T47D (cell line): Measurements from ENCODE around the gene COPZ2.
"Not testable (repeated sequence)": the region's sequence is repeated elsewhere in the genome, so short reads cannot be mapped to it uniquely, and the experiment has no call there.

Experiments used
- DNase-seq, 2 experiments: peaks; one replicate each; pipeline versions ENCODE4 v3.0.0 to v3.0.0-alpha.2; 2011 to 2012; ENCODE audit warnings: low read depth in 1 of 2, low spot score in 1 of 2
- JUND ChIP-seq: IDR thresholded peaks from 2 replicates; pipeline ENCODE4 v1.6.1; 2012; ENCODE audit warnings: low read depth
- in situ Hi-C: cut with HindIII; loops from 2 replicates; pipeline ENCODE4 v1.10.0; 2016; ENCODE audit warnings: low sequenced_read_pairs, low pct_unique_long_range_greater_than_20kb

Gene COPZ2

GRCh38 chr17:48002916-48003416 is 34.6 kb downstream of the COPZ2 start:
- TF ChIP-seq JUND, result no peak
- in situ Hi-C loops, result no loop called here
- DNase-seq, result no peak

GRCh38 chr17:48002266-48002915 is 35.2 kb downstream of the COPZ2 start:
- no peak for DNase-seq
- in situ Hi-C loops, result no loop called here
- TF ChIP-seq JUND, result no peak

DNA sequence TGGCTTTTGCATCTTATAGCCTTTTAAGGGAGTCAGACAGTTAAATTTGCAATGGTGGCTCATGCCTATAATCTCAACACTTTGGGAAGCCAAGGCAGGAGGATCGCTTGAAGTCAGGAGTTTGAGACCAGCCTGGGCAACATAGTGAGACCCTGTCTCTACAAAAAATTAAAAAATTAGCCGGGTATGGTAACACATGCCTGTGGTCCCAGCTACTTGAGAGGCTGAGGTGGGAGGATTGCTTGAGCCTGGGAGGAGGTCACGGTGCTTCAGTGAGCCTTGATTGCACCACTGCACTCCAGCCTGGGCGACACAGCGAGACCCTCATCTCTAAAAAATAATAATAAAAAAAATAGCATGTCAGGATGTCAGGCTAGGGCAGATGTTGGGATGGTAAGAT is 35.9 kb downstream of the COPZ2 start:
- in situ Hi-C loops, DNase-seq: not testable (repeated sequence)

DNA sequence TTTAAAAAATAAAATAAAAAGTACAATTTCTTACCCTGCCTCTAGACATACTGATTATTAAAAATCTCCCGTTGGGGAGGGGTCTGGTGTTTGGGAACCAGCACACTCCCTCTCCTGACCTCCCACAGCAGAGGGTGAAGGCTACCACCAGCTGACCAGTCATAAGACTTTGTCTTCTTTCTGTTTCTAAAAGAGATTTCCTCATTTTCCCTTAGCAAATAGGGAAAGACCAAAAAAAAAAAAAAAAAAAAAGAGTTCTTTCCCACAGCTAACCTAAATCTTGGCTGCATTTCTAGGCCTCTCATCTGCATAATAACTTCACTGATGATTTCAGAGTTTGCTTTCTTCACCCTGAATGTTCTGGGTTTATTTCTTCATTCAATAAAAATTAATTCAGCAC is 36.4 kb downstream of the COPZ2 start:
- in situ Hi-C loops, result no loop called here
- no peak for DNase-seq
- no peak for TF ChIP-seq JUND

DNA sequence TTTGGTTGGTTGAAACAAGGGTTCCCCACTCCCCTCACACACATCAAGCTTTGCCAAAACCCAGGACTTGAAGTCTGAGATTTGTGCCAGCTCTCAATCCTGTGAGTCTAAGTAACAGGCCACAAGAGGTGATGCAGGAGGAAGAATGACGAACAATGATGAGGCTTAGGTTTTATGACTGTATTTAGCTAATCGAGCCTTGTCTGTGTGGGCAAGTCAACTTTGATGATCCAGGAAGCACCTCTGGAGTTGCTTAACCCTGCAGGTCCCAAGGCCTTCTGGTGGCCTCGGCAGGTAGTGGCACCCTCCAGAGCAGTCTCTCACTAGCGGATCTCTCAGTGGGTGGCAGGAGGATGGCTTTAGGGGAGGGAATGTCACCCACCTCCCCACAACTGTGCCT is 38.0 kb downstream of the COPZ2 start:
- DNase-seq, result no peak
- no peak for TF ChIP-seq JUND
- in situ Hi-C loops, result no loop called here

DNA sequence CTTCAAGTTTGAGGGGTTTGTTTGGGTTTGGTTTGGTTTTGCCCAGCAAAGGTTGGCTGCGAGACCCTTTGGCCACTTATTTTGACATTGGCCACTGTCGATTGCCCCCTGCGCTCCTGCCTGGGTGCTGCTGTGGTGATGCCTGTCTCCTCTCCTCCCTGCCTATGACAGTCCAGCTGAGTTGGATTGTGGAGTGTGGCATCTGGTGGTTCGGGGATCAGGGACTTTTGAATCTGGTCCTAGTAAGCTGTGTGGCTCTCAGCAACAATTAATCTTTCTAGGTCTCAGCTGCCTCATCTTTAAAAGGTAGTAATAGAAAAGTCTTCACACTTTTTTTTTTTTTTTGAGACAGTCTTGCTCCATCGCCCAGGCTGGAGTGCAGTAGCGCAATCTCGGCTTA is 39.6 kb downstream of the COPZ2 start:
- DNase-seq, result no peak
- no peak for TF ChIP-seq JUND
- in situ Hi-C loops, result no loop called here

GRCh38 chr17:47997586-47997985 is 40.0 kb downstream of the COPZ2 start:
- no peak for TF ChIP-seq JUND
- DNase-seq, result no peak
- in situ Hi-C loops, result no loop called here

- in situ Hi-C loops, result no loop called here
These were observed 41.4 kb downstream of the COPZ2 start for GRCh38 chr17:47996201-47996600.

DNA sequence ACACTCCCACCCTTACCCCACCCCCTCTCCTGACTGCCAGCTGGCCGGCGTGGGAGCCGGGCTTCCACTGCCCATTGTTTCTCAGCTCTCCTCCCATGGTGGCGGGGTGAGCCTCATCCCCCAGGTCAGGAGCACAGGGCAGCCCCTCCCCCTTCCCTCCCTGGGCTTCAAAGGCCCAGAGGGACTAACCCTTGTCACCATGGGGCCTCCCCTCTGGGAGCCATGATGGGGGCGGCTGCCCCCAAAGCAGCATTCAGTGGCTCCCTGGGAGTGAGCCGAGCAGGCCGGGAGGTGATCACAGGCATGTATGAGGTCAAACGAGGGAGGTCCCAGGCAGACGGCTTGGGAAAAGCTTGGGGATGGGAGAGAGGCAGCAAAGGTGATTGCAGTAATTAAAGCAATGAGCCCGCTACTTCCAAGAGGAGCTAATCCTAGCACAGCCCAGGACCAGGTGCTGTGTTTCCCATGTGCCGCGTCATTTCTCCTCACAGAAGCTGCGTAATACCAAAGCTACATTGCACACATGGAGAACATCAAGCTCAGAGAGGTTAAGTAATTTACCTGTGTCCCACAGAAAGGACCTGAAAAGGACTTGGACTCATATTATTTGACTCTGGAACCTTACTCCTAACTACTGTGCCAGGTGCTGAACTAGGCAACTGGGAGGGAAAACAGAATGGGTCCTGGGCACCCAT is 42.2 kb downstream of the COPZ2 start:
- in situ Hi-C loops, result no loop called here
- no peak for DNase-seq
- no peak for TF ChIP-seq JUND

More at GRCh38 chr17:47996201-47996600, 41.4 kb downstream of the COPZ2 start:
- DNase-seq, result no peak
- no peak for TF ChIP-seq JUND

- TF ChIP-seq JUND, result no peak
- in situ Hi-C loops, result no loop called here
These were observed 42.9 kb downstream of the COPZ2 start for GRCh38 chr17:47994724-47995123.

DNA sequence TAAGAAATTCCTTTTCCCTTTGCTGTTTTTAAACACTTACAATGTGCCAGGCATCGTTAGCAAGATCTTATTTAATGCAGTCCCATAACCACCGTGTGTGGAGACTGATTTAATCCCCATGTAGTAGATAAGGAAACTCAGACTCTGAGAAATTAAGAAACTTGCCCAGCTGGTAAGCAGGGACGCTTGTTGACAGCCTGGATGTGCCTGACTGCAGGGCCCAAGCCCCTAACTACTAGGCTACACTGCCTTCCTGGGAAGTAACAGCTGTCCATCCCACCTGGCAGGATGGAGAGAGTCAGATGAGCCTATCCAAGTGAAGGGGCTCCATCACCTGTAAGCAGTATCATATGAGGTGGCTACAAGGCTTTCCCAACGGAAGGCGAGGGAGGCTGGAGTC is 43.6 kb downstream of the COPZ2 start:
- no peak for TF ChIP-seq JUND
- no peak for DNase-seq
- in situ Hi-C loops, result no loop called here

More at GRCh38 chr17:47994724-47995123, 42.9 kb downstream of the COPZ2 start:
- DNase-seq, result no peak

GRCh38 chr17:47993031-47993564 is 44.5 kb downstream of the COPZ2 start:
- in situ Hi-C loops, result no loop called here
- no peak for TF ChIP-seq JUND
- DNase-seq, result no peak

DNA sequence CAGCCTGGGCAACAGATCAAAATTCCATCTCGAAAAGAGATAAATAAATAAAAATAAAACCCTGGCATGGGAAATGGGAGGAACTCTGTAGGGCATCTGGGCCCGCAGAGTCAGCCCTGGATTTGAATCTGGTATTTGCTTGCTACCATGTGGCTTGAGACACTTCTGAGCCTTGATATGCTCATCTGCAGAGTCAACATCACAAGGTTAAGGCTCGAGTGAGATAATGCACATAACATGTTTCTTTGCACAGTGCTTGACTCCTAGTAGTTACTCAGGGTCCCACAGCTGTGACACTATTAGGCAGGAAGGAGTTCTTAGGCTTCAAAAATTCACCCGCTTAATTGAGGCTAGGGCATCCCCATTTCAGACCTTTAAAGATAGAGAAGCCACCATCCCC is 45.4 kb downstream of the COPZ2 start:
- no peak for TF ChIP-seq JUND
- no peak for DNase-seq
- in situ Hi-C loops, result no loop called here
